ENCODE measurements around the gene STXBP5L.

Gene STXBP5L

GRCh38 chr3:121411523-121411922 lies 503.5 kb downstream of the STXBP5L start:
- Histone ChIP-seq H3K4me3 (ENCODE audit: low read length) (no peak overlapping the region), H3K9ac (ENCODE audit: low read length) (no peak overlapping the region), H3K27ac (ENCODE audit: low read length) (no peak overlapping the region), H3F3A (ENCODE audit: insufficient read depth, low read length) (no peaks in the 10 kb centered on the region), H3K27me3 (replicated peaks; ENCODE audit: insufficient read depth, low read length) (no peaks in the 10 kb centered on the region), H4K20me1 (ENCODE audit: insufficient read depth, low read length) (no peaks in the 10 kb centered on the region), H3K36me3 (replicated peaks; ENCODE audit: insufficient read depth, low read length) (no peaks in the 10 kb centered on the region), H3K9me3 (replicated peaks; ENCODE audit: insufficient read depth, low read length) (no peaks in the 10 kb centered on the region), H3K79me2 (ENCODE audit: low read length) (no peaks in the 10 kb centered on the region), H2AFZ (ENCODE audit: low read length) (no peak overlapping the region), H3K4me2 (ENCODE audit: low read depth, low read length) (no peak overlapping the region), H3K4me1 (ENCODE audit: low read length) (no peaks in the 10 kb centered on the region), H3K9me2 (replicated peaks; ENCODE audit: insufficient read depth, low read length) (no peaks in the 10 kb centered on the region)
- TF ChIP-seq CTCF (IDR thresholded peaks at IDR 0.05; ENCODE audit: low read length) (no peak), EZH2 (optimal IDR thresholded peaks at IDR 0.05; ENCODE audit: low read depth, low read length) (no peak), EZH2phosphoT487 (IDR thresholded peaks at IDR 0.05; ENCODE audit: low read length) (no peak)
- DNase-seq, result no peak

DNA sequence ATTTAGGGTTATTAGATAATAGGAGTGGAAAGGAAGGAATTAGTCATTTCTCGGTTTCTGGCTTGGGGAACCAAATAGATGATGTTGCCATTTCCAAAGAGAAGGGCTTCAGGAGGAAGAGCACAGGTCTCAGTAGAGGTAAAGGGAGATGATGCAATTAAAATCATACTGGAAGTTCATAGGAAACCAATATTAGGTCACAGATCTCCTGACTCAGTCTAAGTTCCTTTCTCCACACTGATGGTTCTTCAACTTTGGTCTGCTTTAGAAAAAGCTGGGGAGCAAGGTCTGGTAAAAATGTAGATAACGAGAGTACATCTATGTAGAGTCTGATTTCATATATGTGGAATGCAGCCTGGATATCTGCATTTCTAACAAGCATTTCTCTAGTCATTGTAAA lies 506.9 kb downstream of the STXBP5L start:
- Histone ChIP-seq H3K27me3 (replicated peaks; ENCODE audit: insufficient read depth, low read length) (no peaks in the 10 kb centered on the region), H3K4me3 (ENCODE audit: low read length) (no peak overlapping the region), H3K27ac (ENCODE audit: low read length) (no peak overlapping the region), H4K20me1 (ENCODE audit: insufficient read depth, low read length) (no peaks in the 10 kb centered on the region), H3K4me2 (ENCODE audit: low read depth, low read length) (no peak overlapping the region), H3K36me3 (replicated peaks; ENCODE audit: insufficient read depth, low read length) (no peaks in the 10 kb centered on the region), H3K9ac (ENCODE audit: low read length) (no peak overlapping the region), H3F3A (ENCODE audit: insufficient read depth, low read length) (no peaks in the 10 kb centered on the region), H2AFZ (ENCODE audit: low read length) (no peak overlapping the region), H3K4me1 (ENCODE audit: low read length) (no peaks in the 10 kb centered on the region), H3K9me3 (replicated peaks; ENCODE audit: insufficient read depth, low read length) (no peaks in the 10 kb centered on the region), H3K79me2 (ENCODE audit: low read length) (no peaks in the 10 kb centered on the region), H3K9me2 (replicated peaks; ENCODE audit: insufficient read depth, low read length) (no peaks in the 10 kb centered on the region)
- no peak for DNase-seq
- TF ChIP-seq EZH2phosphoT487 (IDR thresholded peaks at IDR 0.05; ENCODE audit: low read length), result no peak
- TF ChIP-seq CTCF (IDR thresholded peaks at IDR 0.05; ENCODE audit: low read length), result no peak
- TF ChIP-seq EZH2 (optimal IDR thresholded peaks at IDR 0.05; ENCODE audit: low read depth, low read length), result no peak

- H4K20me1 ChIP-seq (ENCODE audit: insufficient read depth, low read length), result no peaks in the 10 kb centered on the region
- H3K9ac ChIP-seq (ENCODE audit: low read length), result no peak overlapping the region
- no peaks in the 10 kb centered on the region for H3K9me2 ChIP-seq (replicated peaks; ENCODE audit: insufficient read depth, low read length)
- no peaks in the 10 kb centered on the region for H3K79me2 ChIP-seq (ENCODE audit: low read length)
- no peak for DNase-seq
- no peaks in the 10 kb centered on the region for H3K9me3 ChIP-seq (replicated peaks; ENCODE audit: insufficient read depth, low read length)
- H3K4me2 ChIP-seq (ENCODE audit: low read depth, low read length), result no peak overlapping the region
- no peaks in the 10 kb centered on the region for H3F3A ChIP-seq (ENCODE audit: insufficient read depth, low read length)
- TF ChIP-seq EZH2 (optimal IDR thresholded peaks at IDR 0.05; ENCODE audit: low read depth, low read length) (no peak), EZH2phosphoT487 (IDR thresholded peaks at IDR 0.05; ENCODE audit: low read length) (no peak), CTCF (IDR thresholded peaks at IDR 0.05; ENCODE audit: low read length) (no peak)
- H2AFZ ChIP-seq (ENCODE audit: low read length), result no peak overlapping the region
- H3K4me3 ChIP-seq (ENCODE audit: low read length), result no peak overlapping the region
- H3K27ac ChIP-seq (ENCODE audit: low read length), result no peak overlapping the region
- no peaks in the 10 kb centered on the region for H3K27me3 ChIP-seq (replicated peaks; ENCODE audit: insufficient read depth, low read length)
- no peaks in the 10 kb centered on the region for H3K4me1 ChIP-seq (ENCODE audit: low read length)
- no peaks in the 10 kb centered on the region for H3K36me3 ChIP-seq (replicated peaks; ENCODE audit: insufficient read depth, low read length)
These were observed 510.2 kb downstream of the STXBP5L start for GRCh38 chr3:121418182-121418581.

Measured in MM.1S (cell line).